ENCODE measurements around the gene NAT14.

NAT14 gene

DNA sequence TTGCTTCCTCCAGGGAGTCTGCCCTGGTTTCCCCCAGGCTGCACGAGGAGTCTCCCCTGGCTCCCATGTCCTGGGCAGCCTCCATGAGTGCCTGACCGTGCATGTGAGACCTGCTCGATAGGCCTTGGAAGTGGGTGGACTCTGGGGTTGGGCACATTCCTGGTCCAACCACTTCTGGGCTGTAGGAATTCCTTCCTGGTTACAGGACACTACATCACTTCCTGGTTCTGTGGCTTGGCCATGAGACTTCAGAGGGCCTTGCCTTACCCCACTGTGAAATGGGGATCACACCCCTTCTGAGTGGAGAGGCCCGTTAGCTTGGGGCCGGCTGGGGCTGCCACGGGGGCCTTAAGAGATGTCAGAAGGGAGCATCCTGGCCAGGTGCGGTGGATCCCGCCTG, 12.5 kb upstream of the NAT14 start:
- no peak for DNase-seq

DNA sequence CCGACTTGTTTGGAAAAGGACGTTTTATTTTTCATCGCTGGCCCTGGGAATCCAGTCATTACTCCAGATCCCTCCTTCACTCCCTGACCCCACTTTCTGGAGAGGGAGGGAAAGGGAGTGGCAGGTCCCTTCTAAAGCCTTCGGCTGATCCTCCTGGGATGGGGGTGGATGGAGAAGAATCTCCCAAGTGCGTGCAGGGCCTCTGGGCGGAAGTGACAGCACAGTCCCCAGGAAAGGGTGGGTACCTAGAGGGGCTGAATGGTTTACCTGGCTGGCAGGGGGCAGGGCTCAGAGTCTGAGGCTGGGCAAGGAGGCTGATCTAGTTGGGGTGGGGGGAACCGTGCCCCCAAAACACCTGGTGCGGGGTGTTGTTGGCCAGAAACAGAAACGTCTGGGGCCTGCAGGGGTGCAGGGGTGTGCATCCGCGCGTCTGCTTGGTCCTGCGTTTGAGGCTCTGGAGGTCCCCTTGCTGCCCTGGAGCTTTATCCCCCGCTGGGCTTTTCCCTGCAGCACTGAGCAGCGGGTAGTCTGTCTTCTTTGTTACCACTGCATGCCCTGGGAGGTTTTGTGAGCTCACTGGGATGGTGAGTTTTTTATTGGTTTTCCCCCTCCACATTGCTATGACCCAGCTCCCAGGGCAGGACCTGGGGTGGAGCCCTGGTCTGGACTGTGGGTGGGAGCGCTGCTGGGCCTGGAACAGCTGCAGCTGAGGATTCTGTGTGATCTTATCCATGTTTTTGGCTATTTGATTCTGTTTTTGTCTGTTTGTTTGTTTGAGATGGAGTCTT, 11.6 kb upstream of the NAT14 start:
- no peak for DNase-seq

DNA sequence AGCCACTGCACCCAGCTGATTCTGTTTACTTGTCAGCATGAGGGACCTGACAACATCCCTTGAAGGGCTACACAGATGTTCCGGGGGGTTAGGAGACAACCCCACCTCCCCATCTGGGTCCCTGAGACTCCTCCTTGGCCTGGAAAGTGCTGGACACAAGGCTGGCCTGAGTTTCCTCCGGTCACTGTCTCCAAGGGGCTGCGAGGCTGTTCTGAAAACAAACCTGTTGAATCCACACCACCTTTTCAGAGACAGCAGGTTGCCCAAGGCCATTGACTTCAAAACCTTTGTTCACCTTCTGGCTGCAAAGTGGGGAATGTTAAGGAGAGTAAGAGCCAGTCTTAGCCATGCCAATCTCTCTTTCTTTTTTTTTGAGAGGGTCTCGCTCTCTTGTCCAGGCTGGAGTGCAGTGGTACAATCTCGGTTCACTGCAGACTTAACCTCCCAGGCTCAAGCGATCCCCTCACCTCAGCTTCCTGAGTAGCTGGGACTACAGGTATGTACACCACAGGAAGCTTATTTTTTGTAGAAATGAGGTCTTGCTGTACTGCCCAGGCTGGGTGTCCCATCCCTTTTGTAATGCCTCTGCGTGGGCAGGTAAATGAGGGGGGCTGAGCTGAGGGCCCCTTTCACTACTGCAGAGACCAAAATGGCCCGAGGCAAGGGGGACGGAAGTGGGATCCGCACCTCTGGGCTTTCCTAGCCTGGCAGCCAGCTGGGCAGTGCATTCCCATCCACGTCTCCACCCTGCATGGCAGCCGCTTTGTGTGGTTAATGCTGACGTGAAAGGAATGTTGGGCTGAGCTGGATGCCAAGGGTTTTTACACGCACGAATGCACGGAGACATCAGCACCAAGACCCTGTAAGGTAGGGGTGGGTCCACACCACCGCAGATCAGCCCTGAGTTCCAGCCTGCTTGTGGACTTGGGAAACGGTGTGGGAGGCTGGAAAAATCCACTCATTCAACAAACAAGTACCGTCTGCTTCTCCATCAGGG, 10.4 kb upstream of the NAT14 start:
- DNase-seq: no peak

DNA sequence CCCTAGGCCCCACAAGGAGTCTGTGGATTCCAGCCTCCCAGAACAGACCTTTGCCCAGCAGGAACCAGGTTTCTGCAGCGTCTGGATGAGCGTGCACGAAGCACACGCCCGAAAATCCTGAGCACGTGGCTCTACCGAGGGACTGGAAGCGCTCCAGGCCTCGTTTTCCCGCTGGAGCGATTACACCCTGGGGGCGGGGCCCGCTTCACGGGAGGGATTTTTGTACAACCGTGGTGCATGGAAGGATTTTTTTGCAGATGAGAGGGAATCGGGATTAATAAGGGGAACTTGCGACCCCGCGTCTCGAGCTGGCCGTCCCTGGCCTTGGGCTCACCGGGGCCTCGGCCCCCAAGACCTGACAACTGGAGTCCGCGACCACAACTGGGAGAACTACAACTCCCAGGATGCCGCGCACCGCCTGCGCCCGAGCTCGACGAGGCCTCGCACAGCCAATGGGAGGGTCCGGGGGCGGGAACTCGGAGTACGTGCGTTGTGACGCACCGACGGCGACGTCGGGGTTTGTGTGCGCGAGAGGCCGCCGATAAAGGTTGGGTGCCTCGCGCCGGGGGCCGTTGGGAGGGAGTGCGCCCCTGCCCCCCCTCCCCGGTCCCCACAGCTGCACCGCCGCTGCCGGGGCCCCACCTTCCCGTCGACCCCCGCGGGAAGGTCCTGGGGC, 8.8 kb upstream of the NAT14 start, which contains the start of gene ZNF628:
TSS of gene ZNF628 (plus strand) at position 518 of the 676 bp plus-strand sequence. CDS start 3,294 bp downstream, outside the sequence.
- DNase-seq: peak; percentile 79 to 89

DNA sequence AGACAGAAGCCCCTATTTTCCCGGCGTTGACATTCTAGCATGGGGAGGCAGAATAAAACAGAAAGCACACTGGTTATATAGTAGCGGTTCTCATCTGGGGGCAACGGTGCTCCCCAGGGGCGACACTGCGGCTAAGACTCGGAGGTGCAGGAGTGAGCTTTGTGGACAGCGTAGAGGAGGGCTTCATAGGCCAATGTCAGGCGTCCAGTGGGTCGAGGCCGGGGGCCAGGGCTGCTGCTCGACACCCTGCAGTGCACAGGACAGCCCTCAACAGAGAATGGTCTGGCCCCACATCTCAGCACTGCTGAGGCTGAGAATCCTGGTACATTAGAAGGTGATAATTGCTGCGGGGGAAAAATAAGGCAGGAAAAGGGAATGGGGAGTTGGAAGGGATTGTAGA, 7.1 kb upstream of the NAT14 start:
- no peak for DNase-seq

DNA sequence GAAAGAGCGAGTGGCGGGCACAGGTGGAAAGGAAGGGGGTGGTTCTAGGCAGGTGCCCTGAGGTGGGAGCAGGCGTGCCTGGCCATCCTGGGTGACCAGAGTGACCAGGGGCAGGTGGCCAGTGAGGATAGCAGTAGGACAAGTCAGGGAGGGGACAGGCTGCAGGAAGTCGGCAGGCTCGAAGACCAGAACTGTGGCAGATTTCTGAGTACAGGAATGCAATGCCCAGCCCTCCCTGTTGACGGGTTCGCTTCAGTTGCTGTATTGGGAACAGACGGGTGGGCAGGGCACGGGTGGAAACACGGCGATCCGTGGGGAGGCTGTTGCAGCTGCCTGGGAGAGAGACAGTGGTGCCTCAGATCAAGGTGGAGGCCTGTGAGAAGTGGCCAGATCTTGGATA, 6.6 kb upstream of the NAT14 start:
- DNase-seq: no peak

DNA sequence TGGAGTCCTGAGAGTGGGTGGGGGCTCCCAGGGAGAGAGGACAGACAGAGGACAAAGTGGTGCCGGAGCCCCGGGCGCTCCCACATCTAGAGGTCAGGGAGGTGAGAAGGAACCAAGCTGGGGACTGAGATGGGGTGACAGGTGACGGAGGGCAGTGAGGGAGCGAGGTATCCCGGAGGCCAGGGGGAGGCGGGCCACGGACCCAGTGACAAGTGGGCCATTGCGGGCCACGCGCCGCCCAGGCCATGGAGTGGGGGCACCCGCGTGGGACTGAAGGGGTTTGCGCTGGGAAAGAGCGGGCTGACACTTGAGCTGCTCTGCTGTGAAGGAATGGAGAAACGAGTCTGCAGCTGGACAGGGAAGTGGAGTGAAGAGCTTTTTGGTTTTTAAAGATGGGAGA, 5.9 kb upstream of the NAT14 start:
- no peak for DNase-seq

DNA sequence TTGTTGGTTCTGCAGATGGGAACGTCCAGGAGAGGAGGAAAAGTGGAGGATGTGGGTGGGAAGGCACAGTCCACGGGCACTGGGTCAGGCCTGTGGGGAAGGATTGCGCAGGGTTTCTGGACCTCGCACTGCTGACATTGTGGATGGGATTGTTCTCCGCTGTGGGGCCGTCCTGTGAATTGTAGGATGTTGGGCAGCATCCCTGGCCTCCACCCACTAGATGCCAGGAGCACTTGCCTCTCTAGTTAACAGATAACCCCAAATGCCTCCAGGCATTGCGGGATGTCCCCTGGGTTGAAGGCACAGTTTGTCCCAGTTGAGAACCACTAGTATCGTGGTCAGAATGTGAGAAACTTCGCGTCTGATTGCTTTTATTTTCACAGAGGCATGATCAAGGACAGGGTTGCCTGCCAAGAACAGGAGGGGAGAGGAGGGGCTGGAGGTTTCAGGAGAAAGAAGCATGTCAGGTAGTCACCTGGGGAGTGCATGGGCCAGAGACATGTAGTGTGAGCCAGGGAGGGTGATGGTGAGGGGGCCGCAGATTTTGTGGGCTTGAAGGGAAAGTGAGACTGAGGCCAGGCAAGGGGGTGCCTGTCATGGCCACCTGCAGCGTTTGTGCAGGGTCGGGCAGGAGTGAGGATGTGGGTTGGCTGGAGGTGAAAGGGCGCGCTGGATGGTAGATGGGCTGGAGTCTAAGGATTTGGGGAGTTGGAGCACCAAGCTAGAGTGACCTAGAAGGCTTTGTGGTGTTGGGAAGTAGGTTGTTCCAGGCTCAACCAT, 5.3 kb upstream of the NAT14 start:
- no peak for DNase-seq

DNA sequence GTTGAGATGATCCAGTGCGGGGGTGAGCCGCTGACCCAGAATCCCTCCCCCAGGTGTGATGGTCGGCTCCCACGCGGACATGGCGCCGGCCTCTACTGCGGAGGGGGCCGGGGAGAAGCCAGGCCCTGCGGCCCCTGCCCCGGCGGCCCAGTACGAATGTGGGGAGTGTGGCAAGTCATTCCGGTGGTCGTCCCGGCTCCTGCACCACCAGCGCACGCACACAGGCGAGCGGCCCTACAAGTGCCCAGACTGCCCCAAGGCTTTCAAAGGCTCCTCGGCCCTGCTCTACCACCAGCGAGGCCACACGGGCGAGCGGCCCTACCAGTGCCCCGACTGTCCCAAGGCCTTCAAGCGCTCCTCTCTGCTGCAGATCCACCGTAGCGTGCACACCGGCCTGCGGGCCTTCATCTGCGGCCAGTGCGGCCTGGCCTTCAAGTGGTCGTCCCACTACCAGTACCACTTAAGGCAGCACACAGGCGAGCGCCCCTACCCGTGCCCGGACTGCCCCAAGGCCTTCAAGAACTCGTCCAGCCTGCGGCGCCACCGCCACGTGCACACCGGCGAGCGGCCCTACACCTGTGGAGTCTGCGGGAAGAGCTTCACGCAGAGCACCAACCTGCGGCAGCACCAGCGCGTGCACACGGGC, 3.7 kb upstream of the NAT14 start:
- DNase-seq: no peak

DNA sequence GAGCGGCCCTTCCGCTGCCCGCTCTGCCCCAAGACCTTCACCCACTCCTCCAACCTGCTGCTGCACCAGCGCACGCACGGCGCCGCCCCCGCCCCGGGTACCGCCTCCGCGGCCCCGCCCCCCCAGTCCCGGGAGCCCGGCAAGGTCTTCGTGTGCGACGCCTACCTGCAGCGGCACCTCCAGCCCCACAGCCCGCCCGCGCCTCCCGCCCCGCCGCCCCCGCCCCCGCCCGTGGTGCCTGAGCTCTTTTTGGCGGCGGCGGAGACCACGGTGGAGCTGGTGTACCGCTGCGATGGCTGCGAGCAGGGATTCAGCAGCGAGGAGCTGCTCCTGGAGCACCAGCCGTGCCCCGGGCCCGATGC, 3.2 kb upstream of the NAT14 start:
- no peak for DNase-seq

DNA sequence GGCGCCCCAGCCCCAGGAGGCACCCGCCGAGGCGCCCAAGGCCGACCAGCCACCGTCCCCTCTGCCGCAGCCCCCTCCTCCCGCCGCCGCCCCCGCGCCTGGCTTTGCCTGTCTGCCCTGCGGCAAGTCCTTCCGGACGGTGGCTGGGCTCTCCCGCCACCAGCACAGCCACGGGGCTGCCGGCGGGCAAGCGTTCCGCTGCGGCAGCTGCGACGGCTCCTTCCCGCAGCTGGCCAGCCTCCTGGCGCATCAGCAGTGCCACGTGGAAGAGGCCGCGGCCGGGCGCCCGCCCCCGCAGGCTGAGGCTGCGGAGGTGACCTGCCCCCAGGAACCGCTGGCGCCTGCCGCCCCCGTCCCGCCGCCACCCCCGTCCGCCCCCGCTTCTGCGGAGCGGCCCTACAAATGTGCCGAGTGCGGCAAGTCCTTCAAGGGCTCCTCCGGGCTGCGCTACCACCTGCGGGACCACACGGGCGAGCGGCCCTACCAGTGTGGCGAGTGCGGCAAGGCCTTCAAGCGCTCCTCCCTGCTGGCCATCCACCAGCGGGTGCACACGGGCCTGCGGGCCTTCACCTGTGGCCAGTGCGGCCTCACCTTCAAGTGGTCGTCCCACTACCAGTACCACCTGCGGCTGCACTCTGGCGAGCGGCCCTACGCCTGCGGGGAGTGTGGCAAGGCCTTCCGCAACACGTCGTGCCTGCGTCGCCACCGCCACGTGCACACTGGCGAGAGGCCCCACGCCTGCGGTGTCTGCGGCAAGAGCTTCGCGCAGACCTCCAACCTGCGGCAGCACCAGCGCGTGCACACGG, 2.6 kb upstream of the NAT14 start:
- no peak for DNase-seq

DNA sequence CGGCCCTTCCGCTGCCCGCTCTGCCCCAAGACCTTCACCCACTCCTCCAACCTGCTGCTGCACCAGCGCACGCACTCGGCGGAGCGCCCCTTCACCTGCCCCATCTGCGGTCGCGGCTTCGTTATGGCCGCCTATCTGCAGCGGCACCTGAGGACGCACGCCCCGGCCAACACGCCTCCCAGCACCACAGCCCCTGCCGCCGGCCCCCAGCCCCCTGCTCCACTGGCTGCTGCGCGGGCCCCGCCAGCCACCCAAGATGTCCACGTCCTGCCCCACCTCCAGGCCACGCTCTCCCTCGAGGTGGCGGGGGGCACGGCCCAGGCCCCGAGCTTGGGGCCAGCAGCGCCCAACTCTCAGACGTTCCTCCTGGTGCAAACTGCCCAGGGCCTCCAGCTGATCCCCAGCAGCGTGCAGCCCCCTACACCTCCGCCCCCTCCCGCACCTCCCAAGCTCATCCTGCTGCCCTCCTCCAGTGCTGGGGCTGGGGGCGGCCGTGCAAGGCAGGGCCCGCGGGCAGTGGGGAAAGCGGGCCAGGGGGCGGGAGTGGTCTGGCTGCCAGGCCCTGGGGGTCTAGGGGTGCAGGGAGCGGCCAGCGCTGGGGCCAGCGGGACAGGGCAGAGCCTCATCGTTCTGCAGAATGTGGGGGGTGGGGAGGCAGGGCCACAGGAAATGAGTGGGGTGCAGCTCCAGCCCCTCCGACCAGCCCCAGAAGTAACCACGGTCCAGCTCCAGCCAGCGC, 1.9 kb upstream of the NAT14 start:
- DNase-seq: no peak

DNA sequence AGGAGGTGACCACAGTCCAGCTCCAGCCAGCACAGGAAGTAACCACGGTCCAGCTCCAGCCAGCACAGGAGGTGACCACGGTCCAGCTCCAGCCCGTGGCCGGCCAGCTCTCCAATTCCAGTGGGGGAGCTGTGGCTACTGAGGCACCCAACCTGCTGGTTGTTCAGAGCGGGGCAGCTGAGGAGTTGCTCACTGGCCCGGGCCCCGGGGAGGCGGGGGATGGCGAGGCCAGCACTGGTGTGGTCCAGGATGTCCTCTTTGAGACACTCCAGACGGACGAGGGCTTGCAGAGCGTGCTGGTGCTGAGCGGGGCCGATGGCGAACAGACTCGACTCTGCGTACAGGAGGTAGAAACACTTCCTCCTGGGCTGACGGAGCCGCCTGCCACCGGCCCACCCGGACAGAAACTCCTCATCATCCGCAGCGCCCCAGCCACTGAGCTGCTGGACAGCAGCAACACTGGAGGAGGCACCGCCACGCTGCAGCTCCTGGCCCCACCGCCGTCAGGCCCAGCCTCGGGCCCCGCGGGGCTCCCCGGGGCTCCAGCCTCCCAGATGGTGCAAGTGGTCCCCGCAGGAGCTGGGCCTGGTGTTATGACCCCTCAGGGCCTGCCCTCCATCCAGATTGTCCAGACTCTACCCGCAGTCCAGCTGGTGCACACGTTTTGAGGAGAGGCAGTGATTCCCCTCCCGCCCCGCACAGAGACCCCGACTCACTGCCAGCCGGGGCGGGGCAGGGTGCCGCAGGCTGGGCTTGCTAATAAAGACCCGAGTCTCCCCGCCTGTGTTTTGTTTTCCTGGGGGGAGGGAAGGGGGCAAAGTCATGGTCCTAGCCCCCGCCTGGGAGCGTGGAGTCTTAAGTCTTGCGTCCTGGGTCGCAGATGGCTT, 1.0 kb upstream of the NAT14 start:
- DNase-seq: no peak

DNA sequence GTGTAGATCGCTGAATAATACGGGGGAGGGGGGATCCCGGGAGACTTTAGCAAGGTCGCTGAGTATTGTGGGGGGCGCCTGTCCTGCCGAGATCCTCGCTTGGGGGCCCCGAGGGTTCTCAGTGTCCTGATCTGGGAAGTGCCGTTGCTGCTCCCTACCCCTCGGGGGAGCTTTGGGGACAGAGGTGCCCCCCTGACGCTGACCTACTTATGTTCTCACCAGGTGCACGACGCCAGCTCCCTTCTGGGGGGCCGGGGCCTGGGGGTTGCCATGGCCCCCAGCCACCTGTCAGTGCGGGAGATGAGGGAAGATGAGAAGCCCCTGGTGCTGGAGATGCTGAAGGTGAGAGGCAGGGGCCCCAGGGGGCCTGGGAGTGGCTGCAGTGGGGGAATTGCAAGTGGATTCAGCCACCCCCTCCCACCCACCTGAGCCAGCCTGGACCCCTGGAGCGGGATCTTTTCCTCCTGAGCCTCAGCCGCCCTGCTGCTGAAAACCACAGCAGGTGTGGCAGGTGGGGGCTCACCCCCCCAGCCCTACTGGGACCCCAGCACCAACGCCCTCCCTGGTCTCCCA, 537 bp downstream of the NAT14 start:
- DNase-seq: no peak

DNA sequence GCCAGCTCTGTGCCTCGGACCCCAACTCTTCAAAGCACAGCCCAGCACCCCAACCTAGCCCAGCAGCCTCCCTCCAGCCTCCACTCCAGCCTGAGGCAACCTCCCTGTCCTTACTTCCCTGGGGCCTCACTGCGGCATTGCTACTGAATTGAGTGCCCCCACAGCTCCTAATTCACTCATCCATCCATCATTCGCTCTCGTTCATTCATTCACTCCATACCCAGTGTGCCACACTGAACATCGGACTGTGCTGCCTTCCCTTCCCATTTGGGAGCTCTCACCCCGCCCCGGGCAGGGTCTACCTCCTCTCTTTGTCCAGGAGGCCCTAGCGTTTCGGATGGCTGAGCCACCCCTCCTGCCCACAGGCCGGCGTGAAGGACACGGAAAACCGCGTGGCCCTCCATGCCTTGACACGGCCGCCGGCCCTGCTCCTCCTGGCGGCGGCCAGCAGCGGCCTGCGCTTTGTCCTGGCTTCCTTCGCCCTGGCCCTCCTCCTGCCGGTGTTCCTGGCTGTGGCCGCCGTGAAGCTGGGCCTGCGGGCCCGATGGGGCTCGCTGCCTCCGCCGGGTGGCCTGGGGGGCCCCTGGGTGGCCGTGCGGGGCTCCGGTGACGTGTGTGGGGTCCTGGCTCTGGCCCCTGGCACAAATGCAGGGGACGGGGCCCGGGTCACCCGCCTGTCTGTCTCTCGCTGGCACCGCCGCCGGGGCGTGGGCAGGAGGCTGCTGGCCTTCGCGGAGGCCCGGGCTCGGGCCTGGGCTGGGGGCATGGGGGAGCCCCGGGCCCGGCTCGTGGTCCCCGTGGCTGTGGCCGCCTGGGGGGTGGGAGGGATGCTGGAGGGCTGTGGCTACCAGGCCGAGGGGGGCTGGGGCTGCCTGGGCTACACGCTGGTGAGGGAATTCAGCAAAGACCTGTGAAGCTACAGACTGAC, 1.3 kb downstream of the NAT14 start:
- DNase-seq: no peak

DNA sequence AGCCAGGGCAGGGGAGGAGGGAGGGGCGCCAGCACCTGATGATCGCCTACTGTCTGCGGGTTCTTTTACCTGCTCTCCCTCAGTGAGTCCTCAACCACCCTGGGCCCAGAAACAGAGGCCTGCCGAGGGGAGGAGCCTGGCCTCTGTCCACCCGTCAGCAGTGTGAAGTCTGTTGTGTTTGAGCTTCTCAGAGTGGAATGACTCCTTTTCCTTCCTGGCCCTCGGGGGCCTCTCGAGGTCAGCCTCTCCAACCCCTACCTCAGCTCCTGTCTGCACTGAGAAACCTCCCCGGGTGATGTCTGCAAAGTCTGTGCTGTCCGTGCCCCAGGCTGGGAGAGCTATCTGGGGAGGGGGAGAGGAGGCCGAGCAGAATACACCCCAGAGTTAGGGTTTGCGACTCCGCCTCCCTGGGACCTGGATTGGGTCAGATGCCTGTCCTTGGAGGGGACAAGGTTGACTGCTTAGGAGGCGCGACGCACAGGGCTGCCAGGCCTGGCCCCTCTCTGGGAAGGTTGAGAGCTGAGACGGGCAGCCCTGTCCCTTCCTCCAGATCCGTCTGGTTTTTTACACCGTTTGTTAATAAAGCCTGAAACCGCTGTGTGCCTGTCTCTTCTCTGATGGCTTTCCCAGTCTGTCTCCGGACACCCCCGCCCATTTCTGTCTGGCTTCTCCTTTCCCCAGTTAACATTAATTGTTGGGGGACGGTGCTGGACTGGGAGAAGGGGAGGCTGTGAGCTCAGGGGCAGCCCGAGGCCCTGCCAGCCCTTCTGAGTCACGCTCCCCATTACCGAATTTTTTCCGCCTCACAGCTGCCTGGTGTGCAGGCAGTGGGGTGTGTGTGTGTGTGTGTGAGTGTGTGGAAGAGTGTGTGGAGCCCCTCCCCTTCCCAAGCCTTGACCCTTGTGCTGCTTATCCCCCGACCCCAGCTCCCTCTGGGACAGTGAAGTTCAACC, 2.3 kb downstream of the NAT14 start:
- no peak for DNase-seq
